ENCODE data around the gene ARL15. TPM values are rescaled to one million over a fixed set of nuclear protein-coding genes. Genes with fewer than 3 reads are reported as not detected.

The ARL15 gene
- total RNA-seq, 1 donor from 2014 or later, result 30.8 TPM

DNA sequence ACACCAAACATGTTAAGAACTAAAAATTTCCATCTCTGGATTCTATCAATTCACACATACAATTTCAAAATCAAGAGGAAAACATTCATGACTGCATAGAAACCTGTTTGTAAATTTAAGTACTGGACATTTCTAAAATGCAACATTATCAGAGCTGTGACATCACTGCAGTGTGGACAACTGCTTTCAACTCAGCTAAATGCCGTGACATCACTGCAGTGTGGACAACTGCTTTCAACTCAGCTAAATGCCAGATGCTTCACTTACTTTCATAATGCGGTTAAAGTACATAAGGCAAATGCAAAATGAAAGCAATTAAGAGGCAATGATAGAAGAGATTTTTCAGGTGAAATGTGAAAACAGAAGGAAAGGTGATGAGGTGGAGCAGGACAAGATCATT is 161.5 kb downstream of the ARL15 start:
- DNase-seq, result no peak
- intact Hi-C loops (cut with DNase I), result no loop called here
- no peak overlapping the region for H3K4me3 ChIP-seq
- H3K36me3 ChIP-seq, result no peaks in the 10 kb centered on the region
- TF ChIP-seq, protein P1, sequence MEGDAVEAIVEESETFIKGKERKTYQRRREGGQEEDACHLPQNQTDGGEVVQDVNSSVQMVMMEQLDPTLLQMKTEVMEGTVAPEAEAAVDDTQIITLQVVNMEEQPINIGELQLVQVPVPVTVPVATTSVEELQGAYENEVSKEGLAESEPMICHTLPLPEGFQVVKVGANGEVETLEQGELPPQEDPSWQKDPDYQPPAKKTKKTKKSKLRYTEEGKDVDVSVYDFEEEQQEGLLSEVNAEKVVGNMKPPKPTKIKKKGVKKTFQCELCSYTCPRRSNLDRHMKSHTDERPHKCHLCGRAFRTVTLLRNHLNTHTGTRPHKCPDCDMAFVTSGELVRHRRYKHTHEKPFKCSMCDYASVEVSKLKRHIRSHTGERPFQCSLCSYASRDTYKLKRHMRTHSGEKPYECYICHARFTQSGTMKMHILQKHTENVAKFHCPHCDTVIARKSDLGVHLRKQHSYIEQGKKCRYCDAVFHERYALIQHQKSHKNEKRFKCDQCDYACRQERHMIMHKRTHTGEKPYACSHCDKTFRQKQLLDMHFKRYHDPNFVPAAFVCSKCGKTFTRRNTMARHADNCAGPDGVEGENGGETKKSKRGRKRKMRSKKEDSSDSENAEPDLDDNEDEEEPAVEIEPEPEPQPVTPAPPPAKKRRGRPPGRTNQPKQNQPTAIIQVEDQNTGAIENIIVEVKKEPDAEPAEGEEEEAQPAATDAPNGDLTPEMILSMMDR (IDR thresholded peaks at IDR 0.05), result no peak
- no peaks in the 10 kb centered on the region for H3K4me1 ChIP-seq
- H3K27me3 ChIP-seq (ENCODE audit: low read depth), result no peaks in the 10 kb centered on the region
- H3K27ac ChIP-seq, result no peak overlapping the region
- no peaks in the 10 kb centered on the region for H3K9me3 ChIP-seq
- no peak for ATAC-seq

DNA sequence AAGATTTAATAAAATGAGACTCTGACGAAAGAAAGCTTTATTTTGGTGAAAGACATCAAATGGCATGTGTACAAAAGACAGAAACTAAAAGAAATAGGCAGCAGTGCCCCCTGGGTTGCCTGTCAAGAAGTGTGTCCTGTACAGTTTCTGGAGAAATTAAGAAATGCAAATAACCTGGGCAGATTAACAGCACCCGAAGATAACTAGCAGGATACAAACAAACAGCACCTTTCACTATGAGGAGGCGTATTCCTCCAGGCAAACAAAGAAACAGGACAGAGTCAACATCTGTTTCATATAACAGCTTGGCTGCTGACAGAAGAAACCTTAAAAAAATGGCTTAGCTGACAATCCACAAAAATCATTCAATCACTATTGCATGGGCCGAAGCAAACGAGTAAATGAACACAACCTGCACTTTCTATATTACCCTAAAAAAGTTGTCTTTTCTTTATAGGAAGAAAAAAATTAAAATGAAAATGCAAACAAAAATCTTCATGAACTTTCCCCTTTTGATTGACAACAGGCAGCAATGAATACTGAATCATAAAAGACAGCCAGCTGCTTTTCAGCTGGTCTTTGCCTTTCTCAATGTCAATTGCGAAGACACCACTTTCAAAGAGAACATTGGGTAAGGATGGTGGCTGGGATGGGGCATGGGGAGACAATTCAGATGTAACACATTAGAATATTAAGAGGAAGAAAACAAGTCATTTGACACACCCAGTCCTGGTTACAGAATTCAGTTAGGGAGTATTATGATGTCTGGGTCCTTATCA is 162.1 kb downstream of the ARL15 start:
- no peak overlapping the region for H3K4me3 ChIP-seq
- no peak for ATAC-seq
- no peak overlapping the region for H3K27ac ChIP-seq
- no peaks in the 10 kb centered on the region for H3K9me3 ChIP-seq
- TF ChIP-seq, protein P1 (IDR thresholded peaks at IDR 0.05), result no peak
- H3K4me1 ChIP-seq, result no peaks in the 10 kb centered on the region
- intact Hi-C loops (cut with DNase I), result no loop called here
- H3K27me3 ChIP-seq (ENCODE audit: low read depth), result no peaks in the 10 kb centered on the region
- no peaks in the 10 kb centered on the region for H3K36me3 ChIP-seq
- no peak for DNase-seq

DNA sequence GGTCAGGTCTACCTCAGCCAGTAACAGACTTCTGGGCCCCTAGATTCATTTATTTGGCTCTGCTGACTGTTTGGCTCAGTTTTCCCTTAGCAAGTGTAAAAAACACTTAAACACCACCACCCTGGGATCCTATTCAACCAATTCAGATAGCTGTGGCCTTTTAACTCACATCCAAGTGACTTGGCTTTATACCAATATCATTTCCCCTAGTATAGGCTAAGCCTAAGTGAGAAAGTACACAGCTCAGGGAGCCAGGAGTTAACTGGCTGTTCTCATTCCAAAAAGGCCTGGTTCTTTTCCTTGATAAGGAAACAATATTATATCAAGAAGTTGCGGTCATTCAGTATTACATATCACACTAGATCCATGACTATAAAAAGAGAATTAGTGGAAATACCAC is 163.5 kb downstream of the ARL15 start:
- no peak overlapping the region for H3K27ac ChIP-seq
- H3K4me3 ChIP-seq, result no peak overlapping the region
- H3K4me1 ChIP-seq, result no peaks in the 10 kb centered on the region
- no peak for ATAC-seq
- no peaks in the 10 kb centered on the region for H3K36me3 ChIP-seq
- H3K27me3 ChIP-seq (ENCODE audit: low read depth), result no peaks in the 10 kb centered on the region
- H3K9me3 ChIP-seq, result no peaks in the 10 kb centered on the region
- TF ChIP-seq, protein P1 (IDR thresholded peaks at IDR 0.05), result no peak
- no peak for DNase-seq
- intact Hi-C loops (cut with DNase I), result no loop called here

DNA sequence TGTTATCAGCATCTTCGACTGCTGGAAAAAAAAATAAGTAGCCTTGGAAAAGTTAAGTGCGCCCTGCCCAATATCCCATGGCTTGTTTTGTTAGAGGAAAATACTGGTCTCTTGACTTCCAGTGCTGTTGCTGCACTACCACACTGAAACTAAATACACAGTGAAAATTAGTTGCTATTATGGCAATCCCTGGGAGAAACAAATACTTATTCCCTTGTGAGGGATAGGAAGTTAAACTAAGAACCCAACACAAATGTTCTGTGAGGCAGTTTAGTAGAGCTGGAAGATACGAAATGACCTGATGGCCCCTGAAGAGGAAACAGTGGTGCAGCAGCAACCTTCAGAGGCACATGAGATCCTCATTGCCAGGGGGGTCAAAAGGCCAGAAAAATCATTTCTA is 164.0 kb downstream of the ARL15 start:
- H3K27ac ChIP-seq, result no peak overlapping the region
- DNase-seq, result no peak

DNA sequence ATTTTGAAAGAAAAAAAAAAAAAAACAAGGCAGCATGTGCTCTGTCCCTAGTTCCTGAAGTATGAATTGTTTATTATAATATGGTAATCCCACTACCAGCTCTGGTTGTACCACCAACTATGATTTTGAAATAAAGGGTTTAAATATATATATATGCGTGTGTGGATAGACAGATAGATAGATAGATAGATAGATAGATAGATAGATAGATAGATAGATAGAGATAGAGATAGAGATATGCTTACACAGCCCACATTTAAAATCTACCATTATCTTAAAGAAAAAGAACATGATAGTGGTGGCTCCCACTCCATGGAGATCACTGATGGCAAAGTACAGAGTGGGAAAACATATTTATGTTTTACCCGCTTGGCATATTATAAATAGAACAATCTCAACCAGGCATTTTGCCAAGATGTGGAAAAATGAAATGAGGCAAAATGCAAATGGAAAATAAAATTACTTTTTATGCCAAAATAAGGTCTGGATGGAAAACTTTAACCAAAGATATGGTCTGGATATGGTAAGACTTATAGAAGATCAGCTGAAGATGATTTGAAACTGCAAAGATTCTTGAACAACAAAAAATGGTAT is 170.0 kb downstream of the ARL15 start:
- intact Hi-C loops (cut with DNase I), result no loop called here
- Histone ChIP-seq H3K4me1 (no peaks in the 10 kb centered on the region), H3K27ac (no peak overlapping the region), H3K4me3 (no peak overlapping the region), H3K36me3 (no peaks in the 10 kb centered on the region), H3K27me3 (ENCODE audit: low read depth) (no peaks in the 10 kb centered on the region), H3K9me3 (no peaks in the 10 kb centered on the region)
- no peak for ATAC-seq
- TF ChIP-seq, protein P1 (IDR thresholded peaks at IDR 0.05), result no peak
- DNase-seq, result no peak

More for the DNA sequence above, 164.0 kb downstream of the ARL15 start:
- TF ChIP-seq, protein P1 (IDR thresholded peaks at IDR 0.05), result no peak
- no peak for ATAC-seq
- Histone ChIP-seq H3K36me3 (no peaks in the 10 kb centered on the region), H3K27me3 (ENCODE audit: low read depth) (no peaks in the 10 kb centered on the region), H3K4me3 (no peak overlapping the region), H3K4me1 (no peaks in the 10 kb centered on the region), H3K9me3 (no peaks in the 10 kb centered on the region)
- intact Hi-C loops (cut with DNase I), result no loop called here
